ENCODE data around the gene STEAP4. TPM values are rescaled to one million over a fixed set of nuclear protein-coding genes. Genes with fewer than 3 reads are reported as not detected.
"Not testable (repeated sequence)": the region's sequence is repeated elsewhere in the genome, so short reads cannot be mapped to it uniquely, and the experiment has no call there.

The STEAP4 gene
- polyA plus RNA-seq, 1 donor: 3.5 TPM

DNA sequence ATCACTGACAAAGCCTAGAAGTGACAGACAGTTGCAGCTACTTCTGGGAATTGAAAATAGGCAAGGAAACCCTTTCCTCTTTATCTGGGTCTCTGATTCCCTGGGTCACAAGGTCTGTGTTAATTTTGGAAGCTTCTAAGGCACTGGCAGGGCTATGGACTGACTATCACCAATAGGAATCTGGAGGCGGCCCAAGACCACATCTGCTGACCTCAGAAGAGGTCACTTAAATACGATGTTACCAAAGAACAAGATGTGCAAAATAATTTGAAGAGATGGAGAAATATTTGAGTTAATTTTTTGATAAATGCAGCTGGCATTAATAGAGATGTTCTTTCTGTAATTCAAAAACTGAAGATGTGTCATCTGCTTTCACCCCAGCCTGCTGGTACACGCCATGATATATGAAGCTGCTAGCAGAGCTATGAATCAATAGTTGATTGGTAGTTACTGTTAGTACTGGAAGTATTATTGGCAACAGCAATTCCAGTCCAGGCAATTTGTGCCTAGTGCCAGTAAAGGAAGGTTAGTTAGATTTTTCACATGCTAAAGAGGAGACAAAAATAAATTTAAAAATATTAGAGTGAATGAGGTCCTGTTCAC, 5.5 kb upstream of the STEAP4 start:
- no peak for DNase-seq (ENCODE audit: low read depth)

DNA sequence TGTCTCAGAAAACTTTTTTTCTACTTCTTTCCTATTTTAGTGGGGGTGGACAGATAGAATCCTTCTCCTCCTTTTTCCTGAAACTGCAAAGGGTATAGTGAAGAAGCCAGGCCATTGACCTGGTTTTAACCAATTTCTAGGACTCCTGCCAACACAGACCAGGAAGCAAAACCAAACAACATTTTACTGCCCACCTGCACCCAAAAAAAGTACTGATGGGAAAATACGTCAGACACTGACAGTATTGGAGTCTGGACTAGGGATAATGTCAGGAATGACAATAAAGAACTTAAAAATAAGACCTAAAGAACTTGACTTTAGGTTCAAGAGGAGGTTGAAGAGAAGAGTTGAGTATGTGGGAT, 5.0 kb upstream of the STEAP4 start:
- no peak for DNase-seq (ENCODE audit: low read depth)

DNA sequence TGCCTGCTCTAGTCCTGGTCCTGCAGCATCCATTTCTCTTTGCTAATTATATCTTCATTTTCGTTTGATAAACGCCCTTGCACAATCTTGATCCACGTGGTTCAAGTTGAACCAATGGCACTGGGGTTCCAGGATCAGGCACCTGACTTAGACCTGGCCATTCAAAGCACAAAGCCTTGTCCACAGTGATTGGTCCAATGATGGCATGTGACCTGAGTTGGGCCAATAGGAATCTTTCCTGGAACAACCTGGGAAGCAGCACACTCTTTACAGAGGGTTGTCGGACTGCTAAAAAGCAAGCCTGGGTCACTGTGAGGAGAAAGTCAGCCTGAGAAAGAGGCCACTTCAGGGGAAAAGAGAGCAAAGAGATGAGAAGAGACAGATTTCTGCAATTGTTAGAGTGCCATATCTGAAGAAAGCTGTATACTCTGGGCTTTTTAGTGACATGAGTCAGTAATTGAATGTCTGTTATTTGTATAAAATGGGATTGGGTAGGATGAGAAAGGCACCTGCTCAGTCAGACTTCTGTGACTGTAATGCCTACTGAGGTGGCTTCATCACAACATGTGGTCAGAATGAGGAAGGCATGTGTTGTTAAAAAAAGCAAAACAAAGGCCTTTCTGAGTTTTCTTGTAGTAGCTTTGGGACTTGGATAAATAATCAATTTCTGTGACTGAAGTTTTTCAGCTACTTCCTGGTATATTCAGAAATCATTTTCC, 4.4 kb upstream of the STEAP4 start:
- DNase-seq (ENCODE audit: low read depth): no peak

DNA sequence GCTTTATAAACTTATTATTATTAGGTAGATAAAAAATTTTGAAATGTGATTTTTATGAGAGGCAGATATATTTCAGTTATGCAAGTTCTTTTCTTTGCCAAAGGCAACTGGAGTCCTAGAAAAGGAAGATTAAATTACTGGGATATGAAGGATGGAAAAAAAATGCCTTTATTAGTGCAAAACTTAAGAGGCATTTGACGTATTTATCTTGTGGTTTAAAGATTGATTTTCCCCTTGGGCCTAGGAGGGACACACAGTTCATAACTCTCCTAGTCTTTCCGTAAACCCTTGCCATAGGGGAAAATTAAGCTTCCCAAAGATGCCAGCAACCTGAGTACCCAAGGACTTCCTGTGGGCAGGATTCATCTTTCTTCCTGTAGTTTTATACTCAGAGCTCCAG, 3.1 kb upstream of the STEAP4 start:
- DNase-seq (ENCODE audit: low read depth): no peak

DNA sequence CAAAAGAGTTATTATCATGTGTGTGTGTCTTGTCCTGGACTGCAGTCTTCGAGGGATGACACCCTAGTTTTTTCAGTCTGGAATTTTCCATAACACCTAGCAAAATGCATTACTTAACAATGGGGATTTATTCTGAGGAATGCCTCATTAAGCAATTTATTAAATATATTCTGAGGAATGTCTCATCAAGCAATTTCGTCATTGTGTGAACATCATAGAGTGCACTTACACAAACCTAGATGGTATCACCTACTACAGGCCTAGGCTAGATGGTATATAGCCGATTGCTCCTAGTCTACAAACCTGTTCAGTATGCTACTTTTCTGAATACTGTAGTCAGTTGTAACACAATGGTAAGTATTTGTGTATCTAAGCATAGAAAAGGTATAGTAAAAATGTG, 1.1 kb upstream of the STEAP4 start:
- no peak for DNase-seq (ENCODE audit: low read depth)

GRCh38 chr7:88307412-88307811, 718 bp upstream of the STEAP4 start:
- DNase-seq (ENCODE audit: low read depth): no peak

DNA sequence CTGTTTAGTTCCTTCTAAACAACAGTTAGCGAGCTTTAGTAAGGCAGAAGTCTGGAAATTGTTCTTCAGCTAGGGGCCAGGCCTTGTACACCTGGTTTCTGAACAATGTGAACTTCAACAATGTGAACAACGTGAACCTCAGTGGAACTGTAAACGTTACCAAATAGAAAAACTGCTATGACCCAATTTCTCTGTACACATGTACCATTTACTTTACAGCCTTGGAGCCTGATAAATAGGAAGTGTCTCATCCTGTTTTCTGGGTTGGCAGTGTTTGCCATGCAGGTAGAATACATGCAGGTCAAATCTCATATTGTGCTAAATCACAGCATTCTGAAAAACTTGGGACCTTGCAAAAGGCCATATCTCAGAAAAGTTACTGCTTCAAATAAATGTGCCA, 1.6 kb downstream of the STEAP4 start:
- no peak for DNase-seq (ENCODE audit: low read depth)

GRCh38 chr7:88302486-88302885, 4.2 kb downstream of the STEAP4 start:
- no peak for DNase-seq (ENCODE audit: low read depth)

GRCh38 chr7:88301924-88302323, 4.8 kb downstream of the STEAP4 start:
- DNase-seq (ENCODE audit: low read depth): no peak

DNA sequence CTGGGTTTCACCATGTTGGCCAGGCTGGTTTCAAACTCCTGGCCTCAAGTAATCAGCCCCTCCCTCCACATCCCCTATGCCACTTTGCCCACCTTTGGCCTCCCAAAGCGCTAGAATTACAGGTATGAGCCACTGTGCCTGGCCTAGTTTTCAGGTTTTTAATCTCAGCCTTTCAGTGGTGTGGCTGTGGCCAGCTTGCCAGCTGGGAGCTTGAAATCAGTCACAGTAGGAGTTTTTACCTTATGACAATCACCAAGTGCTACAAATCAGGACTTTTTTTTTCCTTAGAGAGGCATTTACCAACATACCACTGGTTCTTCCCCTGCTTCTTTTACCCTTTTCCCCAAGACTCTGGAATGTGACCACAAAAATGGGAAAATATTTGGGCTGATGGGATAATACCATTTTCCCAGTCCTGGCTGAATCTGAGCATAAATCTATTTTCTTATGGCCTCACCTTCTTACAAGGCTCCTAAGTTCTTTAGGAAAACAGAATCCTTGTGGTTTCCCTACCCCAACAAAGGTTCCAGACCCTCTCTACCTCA, 6.2 kb downstream of the STEAP4 start:
- DNase-seq (ENCODE audit: low read depth): no peak

- no peak for DNase-seq (ENCODE audit: low read depth)
These were observed 7.6 kb downstream of the STEAP4 start for GRCh38 chr7:88299126-88299525.

- no peak for DNase-seq (ENCODE audit: low read depth)
These were observed 12.8 kb downstream of the STEAP4 start for GRCh38 chr7:88293866-88294265.

- no peak for DNase-seq (ENCODE audit: low read depth)
These were observed 15.1 kb downstream of the STEAP4 start for GRCh38 chr7:88291398-88292173.

DNA sequence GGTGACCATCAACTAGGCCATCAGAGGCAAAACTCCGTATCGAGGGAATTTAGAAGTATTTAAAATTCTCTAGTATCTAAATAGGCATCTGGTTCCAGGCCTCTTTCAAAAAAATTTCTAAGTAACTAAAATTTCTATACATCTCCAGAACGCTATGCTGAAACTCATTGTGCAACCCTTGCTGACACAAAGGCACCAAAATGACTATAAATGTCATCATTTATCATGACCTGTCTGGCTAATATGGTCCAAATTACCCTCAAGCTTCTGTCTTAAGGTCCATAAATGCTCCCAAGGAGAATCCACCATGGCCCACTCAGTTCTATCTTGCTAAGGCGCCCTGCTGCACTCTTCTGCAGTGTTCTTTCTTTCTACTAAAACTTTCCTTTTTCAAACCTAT, 16.2 kb downstream of the STEAP4 start:
- no peak for DNase-seq (ENCODE audit: low read depth)

GRCh38 chr7:88289564-88290025, 17.1 kb downstream of the STEAP4 start:
- no peak for DNase-seq (ENCODE audit: low read depth)

- DNase-seq (ENCODE audit: low read depth): no peak
These were observed 24.9 kb downstream of the STEAP4 start for GRCh38 chr7:88281749-88282148.

DNA sequence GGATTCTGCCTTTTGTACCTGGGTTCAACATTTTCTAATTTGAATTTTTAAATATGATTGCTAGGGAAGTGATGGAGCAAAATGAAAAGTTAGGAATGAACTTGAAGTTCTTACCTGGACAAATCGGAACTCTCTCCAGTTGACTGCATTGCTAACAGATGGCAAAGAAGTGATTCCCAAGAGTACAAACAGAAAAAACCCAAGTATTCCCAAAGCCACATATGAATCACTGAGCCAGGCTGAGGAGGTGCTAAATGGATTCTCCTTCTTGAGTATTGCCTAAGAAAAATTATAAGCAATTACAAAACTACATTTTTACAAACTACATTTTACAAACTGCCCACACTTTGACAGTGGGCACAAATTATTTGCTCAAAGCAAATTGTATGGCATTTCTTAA, 25.9 kb downstream of the STEAP4 start:
- DNase-seq (ENCODE audit: low read depth): no peak

DNA sequence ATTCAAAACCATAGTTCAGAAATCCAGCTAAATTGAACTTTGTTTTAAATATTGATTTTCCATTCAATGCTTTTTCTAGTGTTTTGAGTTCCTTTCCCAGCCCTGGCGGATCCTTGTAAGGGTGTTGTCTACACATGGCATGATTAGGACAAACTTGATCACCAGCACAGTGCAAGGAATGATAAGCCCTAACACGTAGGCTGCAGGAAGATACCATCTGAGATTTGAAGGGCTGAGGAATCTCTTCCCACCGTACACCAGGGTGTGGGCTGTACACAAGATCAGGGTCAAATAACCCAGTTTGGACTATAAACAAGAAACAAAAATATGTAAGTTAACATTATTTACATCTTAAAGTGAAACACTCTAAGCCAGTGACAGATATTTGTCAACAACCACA, 27.4 kb downstream of the STEAP4 start:
- DNase-seq (ENCODE audit: low read depth): no peak

DNA sequence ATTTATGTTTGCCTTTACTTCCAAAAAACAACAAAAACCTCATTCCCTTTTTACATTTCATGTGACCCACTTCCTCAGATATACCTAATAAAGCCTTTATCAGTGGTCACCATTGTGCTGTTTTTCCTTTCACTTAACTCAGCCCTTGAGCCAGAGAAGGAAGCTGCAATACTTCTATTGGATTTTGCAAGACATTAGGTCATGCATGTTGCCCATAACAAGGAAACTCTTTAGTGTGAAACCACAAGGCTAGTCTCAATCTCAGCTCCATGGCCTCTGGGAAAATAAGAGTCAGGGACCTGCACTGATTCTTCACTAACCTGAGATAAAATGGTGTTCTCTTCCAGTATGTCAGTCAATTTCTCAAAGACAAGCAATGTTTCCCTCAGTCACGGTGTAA, 27.8 kb downstream of the STEAP4 start:
- DNase-seq (ENCODE audit: low read depth): no peak

GRCh38 chr7:88276605-88277153, 30.0 kb downstream of the STEAP4 start:
- no peak for DNase-seq (ENCODE audit: low read depth)

GRCh38 chr7:88274856-88275255, 31.8 kb downstream of the STEAP4 start:
- DNase-seq (ENCODE audit: low read depth): not testable (repeated sequence)

DNA sequence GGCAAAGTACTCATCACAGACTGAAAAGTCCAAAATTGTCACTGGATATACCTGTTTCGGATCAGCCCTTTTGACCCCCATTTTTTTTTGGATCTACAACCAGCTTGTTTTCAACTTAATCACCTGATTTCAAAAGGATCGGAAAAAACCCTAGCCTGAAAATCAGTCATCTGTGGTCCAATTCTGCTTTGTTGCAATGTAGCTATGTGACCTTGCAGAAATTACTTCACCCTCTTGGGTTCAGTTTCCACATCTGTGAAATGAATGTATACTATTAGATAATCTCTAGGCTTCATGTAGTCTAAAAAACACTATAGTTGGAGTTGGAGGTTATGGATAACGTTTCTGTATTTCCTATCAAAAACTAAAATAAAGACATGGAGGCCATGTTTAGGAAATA, 37.1 kb downstream of the STEAP4 start:
- DNase-seq (ENCODE audit: low read depth): no peak
